GM20000 (cell line): Measurements from ENCODE around the gene EPN1.

Source experiments
- DNase-seq: peaks from one replicate; pipeline ENCODE4 v3.0.0; 2012; ENCODE audit warnings: low spot score
- TF ChIP-seq, protein P1 (sequence below): IDR thresholded peaks from 2 replicates; pipeline ENCODE4 v1.5.1; 2012; ENCODE audit warnings: mild to moderate bottlenecking, control low read depth; ENCODE audit errors: extremely low read depth, missing control alignments

EPN1 gene

DNA sequence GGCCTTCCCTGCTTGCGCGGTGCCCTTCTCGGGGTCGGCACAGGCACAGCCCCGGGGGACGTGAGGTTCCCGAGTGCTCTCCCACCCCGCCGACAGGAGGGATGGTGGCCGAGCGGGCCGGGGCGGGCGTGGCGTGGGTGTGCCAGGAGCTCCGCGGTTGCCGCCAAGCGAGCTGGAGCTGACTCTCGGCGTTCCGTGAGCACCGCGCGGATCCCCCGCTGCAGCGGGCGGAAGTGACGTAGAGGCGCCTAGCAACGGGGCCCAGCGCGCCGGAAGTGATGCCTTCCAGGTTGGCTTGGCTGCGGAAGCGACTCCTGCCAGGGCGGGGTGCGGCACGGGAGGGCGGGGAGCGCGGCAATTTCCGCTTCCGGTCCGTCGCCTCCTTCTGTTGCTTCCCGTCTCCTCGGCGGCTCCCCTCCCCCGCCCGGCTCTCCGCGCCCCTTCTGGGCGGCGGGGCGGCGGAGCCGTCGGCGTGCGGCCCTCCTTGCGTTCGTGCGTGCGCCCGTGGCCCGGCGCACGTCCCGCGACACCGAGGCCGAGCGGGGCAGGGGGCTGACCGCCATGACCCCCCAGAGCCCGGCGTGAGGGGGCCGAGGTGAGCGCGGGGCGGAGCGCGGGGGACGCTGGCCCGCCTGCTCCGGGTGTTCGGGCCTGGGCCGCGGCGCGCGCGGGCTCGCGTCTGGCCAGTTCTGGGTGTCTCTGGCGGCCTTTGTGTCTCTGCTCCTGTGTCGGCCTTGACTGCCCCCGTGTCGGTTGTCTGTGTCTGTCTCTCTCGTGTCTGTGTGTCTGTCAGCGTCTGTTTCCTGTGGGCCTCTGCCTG is at the start of gene EPN1:
TSS of gene EPN1 (plus strand) at position 386 of the 820 bp plus-strand sequence. CDS start 3,402 bp downstream, outside the sequence.
- TF ChIP-seq, protein P1, sequence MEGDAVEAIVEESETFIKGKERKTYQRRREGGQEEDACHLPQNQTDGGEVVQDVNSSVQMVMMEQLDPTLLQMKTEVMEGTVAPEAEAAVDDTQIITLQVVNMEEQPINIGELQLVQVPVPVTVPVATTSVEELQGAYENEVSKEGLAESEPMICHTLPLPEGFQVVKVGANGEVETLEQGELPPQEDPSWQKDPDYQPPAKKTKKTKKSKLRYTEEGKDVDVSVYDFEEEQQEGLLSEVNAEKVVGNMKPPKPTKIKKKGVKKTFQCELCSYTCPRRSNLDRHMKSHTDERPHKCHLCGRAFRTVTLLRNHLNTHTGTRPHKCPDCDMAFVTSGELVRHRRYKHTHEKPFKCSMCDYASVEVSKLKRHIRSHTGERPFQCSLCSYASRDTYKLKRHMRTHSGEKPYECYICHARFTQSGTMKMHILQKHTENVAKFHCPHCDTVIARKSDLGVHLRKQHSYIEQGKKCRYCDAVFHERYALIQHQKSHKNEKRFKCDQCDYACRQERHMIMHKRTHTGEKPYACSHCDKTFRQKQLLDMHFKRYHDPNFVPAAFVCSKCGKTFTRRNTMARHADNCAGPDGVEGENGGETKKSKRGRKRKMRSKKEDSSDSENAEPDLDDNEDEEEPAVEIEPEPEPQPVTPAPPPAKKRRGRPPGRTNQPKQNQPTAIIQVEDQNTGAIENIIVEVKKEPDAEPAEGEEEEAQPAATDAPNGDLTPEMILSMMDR = no peak
- peak; percentile 99 for DNase-seq

GRCh38 chr19:55626350-55626749 is 48.7 kb upstream of the EPN1 start:
- no peak for DNase-seq
- TF ChIP-seq, protein P1 = no peak

GRCh38 chr19:55632463-55632834 is 42.6 kb upstream of the EPN1 start:
- TF ChIP-seq, protein P1 = peak; percentile 78
- DNase-seq = peak; percentile 66

DNA sequence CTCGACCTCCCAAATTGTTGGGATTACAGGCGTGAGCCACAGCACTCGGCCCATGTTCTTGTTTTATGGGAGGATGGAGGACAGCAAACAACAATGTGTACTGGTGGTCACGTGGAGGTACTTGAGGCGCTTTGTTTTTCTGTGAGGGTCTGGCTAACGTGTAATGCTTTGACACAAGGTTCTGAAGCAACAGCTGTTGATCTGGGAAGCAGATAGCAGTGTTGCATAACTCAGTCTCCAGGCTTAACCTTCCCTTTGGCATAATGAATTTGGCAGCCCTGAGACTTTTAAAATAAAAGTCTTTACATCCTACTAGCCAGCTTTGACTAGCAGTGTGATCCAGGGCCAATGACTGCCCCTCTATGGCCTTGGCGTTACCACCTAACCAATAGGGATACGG is 41.2 kb upstream of the EPN1 start:
- DNase-seq = no peak

GRCh38 chr19:55635334-55635717 is 39.7 kb upstream of the EPN1 start:
- TF ChIP-seq, protein P1 = no peak
- no peak for DNase-seq

More for the DNA sequence above, 41.2 kb upstream of the EPN1 start:
- TF ChIP-seq, protein P1 = no peak

GRCh38 chr19:55635856-55636440 is 39.1 kb upstream of the EPN1 start:
- TF ChIP-seq, protein P1 = no peak
- no peak for DNase-seq

DNA sequence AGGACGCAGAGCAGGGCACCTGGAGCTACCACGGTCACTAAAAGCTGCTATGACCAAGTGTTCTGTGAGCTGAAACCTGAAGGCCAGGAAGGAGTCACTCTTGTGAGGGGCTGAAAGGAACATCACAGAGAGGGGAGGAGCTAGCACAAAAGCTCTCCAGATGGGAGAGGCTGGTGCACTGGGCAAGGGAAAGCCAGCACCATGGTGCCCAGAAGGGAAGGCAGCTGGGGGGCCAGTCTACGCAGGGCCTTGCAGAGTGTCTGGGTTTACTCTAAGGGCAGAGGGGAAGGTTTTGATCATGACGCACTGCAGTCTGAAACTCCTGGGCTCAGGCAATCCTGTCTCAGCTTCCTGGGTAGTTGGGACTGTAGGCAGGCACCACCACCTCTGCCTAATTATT is 38.3 kb upstream of the EPN1 start:
- DNase-seq = no peak
- TF ChIP-seq, protein P1 = no peak
